ENCODE data around the gene OMD.

- no peak for TF ChIP-seq CTCF (IDR thresholded peaks at IDR 0.05)
- no peak for TF ChIP-seq EZH2 (IDR thresholded peaks at IDR 0.05; ENCODE audit: borderline replicate concordance, insufficient read depth, low read depth, low read length, poor library complexity, severe bottlenecking)
Measured at GRCh38 chr9:92463984-92464383, 39.7 kb upstream of the OMD start.
